Colonic mucosa (tissue), 4 donors: Measurements from ENCODE around the gene DHRS7C. TPM values are rescaled to one million over a fixed set of nuclear protein-coding genes. Genes with fewer than 3 reads are reported as not detected.
A peak's percentile ranks its signal among the peaks of the same experiment; 100 is the strongest.

ENCODE experiments used
- DNase-seq: peaks from one replicate; pipeline ENCODE4 v3.0.0-alpha.2; 2020
- H3K27ac ChIP-seq: fragments of 200-600 bp; one replicate; pipeline ENCODE4 v1.8.0; 2021
- H3K27me3 ChIP-seq: fragments of 200-600 bp; one replicate; pipeline ENCODE4 v1.8.0; 2021
- H3K36me3 ChIP-seq: fragments of 200-600 bp; one replicate; pipeline ENCODE4 v1.8.0; 2021
- H3K4me1 ChIP-seq: fragments of 200-600 bp; one replicate; pipeline ENCODE4 v1.8.0; 2021; ENCODE audit warnings: mild to moderate bottlenecking
- H3K4me3 ChIP-seq: fragments of 200-600 bp; one replicate; pipeline ENCODE4 v1.8.0; 2021
- H3K9ac ChIP-seq, 2 donors: one replicate each; pipeline ENCODE4 v1.7.0; 2013; ENCODE audit warnings: control low read depth in 2 of 2, low read depth in 2 of 2, low read length in 2 of 2
- H3K9me3 ChIP-seq: fragments of 200-600 bp; one replicate; pipeline ENCODE4 v1.8.0; 2021
- intact Hi-C: fragments of 100-400 bp; cut with DNase I; formaldehyde crosslinking; loops from one replicate; pipeline ENCODE4 v1.14.1; 2022
- total RNA-seq, 2 donors: library from RNA; stranded (reverse); fragmentation: NEBNext Ultra II Directional in 1 of 2; extraction: Animal tissue kit (Norgen Biotek cat#: 25700) in 1 of 2; gene quantifications; one replicate each; pipeline ENCODE4 v1.2.1, GENCODE V29; 2021
- TF ChIP-seq, protein P1 (sequence below): fragments of 200-600 bp; IDR thresholded peaks from one replicate; pipeline ENCODE4 v1.8.0; 2022; ENCODE audit warnings: antibody characterized with exemption, mild to moderate bottlenecking
- donor health status: healthy.
- donor health status: DM: no; HTN: no; CAD: no.
- donor health status: DM: no; HTN: no; CAD: no.

The DHRS7C gene
- total RNA-seq, 2 donors from 2014 or later: 0.40 TPM; not detected in 1

DNA sequence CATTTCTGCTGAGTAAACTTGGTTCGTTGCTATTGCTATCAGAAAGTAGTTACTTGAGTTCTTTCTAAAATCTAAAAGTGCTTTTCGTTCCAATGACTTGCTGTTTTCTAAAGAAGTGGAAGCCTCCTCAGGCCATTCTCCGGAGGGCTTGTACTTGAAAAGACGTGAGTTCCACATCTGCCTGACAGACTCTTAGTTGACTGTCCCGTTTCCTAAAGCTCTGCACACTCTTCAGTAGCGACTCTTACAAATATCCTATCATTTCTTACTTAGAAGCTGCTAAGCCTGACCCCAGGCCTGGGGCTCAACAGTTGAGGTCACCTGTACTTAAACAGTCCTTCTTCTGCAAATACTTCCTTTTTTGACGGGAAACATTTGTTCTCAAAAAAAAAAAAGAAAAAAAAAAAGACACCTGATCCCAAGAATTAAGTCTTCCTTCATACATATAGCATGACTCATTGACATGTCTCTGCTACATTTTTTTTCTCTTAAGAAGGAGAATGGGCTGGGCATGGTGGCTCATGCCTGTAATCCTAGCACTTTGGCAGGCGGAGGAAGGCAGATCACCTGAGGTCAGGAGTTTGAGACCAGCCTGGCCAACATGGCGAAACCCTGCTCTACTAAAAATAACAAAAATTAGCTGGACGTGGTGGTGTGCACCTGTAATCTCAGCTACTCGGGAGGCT, 61.5 kb downstream of the DHRS7C start:
- no peaks in the 10 kb centered on the region for H3K27me3 ChIP-seq
- H3K4me1 ChIP-seq: no peaks in the 10 kb centered on the region
- no peak overlapping the region for H3K27ac ChIP-seq
- H3K9me3 ChIP-seq: no peaks in the 10 kb centered on the region
- H3K4me3 ChIP-seq: no peak overlapping the region
- no peak overlapping the region for H3K9ac ChIP-seq
- TF ChIP-seq, protein P1, sequence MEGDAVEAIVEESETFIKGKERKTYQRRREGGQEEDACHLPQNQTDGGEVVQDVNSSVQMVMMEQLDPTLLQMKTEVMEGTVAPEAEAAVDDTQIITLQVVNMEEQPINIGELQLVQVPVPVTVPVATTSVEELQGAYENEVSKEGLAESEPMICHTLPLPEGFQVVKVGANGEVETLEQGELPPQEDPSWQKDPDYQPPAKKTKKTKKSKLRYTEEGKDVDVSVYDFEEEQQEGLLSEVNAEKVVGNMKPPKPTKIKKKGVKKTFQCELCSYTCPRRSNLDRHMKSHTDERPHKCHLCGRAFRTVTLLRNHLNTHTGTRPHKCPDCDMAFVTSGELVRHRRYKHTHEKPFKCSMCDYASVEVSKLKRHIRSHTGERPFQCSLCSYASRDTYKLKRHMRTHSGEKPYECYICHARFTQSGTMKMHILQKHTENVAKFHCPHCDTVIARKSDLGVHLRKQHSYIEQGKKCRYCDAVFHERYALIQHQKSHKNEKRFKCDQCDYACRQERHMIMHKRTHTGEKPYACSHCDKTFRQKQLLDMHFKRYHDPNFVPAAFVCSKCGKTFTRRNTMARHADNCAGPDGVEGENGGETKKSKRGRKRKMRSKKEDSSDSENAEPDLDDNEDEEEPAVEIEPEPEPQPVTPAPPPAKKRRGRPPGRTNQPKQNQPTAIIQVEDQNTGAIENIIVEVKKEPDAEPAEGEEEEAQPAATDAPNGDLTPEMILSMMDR: no peak
- H3K36me3 ChIP-seq: no peaks in the 10 kb centered on the region
- intact Hi-C loops: no loop called here
- DNase-seq: no peak

DNA sequence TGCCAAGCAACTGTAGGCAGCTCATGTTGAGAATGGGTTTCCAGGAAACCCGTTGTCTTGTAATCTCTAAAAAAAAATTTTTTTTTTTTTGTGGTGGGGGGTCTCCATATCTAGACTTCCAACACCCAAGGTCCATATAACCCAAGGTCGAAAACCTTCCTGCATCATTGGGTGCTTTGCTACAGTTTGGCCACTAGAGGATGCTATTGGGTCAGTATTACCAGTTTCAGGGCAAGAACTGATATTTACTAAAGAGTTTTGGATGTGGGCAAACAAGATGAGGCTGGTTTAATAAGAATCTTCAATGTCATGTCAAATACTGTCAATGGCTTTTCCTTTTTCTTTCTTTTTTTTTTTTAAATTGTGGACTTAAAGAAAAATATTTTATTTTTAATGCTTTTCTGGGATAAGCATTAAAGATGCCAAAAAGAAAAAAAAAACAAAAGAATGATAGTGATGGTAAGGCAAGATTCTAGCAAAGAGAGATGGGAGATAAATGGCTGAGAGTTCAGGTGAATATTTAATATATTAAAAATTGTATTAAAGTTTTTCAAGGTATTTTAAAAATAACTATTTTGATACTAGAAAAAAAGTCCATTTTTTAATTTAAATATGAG, 62.2 kb downstream of the DHRS7C start:
- TF ChIP-seq, protein P1: peak; percentile 93
- no peaks in the 10 kb centered on the region for H3K9me3 ChIP-seq
- no peaks in the 10 kb centered on the region for H3K27me3 ChIP-seq
- H3K4me3 ChIP-seq: no peak overlapping the region
- no peaks in the 10 kb centered on the region for H3K4me1 ChIP-seq
- no peak for DNase-seq
- H3K27ac ChIP-seq: no peak overlapping the region
- H3K36me3 ChIP-seq: no peaks in the 10 kb centered on the region
- intact Hi-C loops: no loop called here
- H3K9ac ChIP-seq: no peak overlapping the region

DNA sequence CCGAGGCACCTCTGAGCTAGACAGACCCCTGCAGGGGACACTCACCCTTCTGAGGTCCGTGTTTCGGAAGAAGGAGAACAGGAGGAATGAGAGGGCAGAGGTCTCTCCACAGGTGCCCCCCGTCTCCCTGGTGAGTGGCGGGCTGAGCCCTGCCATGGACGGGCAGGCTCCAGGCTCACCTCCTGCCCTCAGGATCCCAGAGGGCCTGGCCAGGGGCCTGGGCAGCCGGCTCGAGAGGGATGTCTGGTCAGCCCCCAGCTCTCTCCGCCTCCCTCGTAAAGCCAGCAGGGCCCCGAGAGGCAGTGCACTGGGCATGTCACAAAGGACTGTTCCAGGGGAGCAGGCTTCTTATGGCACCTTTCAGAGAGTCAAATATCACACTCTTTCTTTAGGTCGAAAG, 62.8 kb downstream of the DHRS7C start:
- TF ChIP-seq, protein P1: no peak
- Histone ChIP-seq H3K9me3 (no peaks in the 10 kb centered on the region), H3K36me3 (no peaks in the 10 kb centered on the region), H3K27me3 (no peaks in the 10 kb centered on the region), H3K4me3 (no peak overlapping the region), H3K9ac (no peak overlapping the region), H3K4me1 (no peaks in the 10 kb centered on the region), H3K27ac (no peak overlapping the region)
- DNase-seq: no peak
- intact Hi-C loops: no loop called here

DNA sequence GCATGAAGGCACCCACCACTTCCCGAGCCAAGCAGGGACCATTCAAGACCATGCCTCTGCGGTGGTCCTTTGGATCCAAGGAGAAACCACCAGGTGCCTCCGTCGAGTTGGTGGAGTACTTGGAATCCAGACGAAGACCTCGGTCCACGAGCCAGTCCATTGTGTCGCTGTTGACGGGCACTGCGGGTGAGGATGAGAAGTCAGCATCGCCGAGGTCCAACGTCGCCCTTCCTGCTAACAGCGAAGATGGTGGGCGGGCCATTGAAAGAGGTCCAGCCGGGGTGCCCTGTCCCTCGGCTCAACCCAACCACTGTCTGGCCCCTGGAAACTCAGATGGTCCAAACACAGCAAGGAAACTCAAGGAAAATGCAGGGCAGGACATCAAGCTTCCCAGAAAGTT, 63.4 kb downstream of the DHRS7C start:
- DNase-seq: no peak
- Histone ChIP-seq H3K27ac (no peak overlapping the region), H3K36me3 (no peaks in the 10 kb centered on the region), H3K27me3 (no peaks in the 10 kb centered on the region), H3K9me3 (no peaks in the 10 kb centered on the region), H3K4me3 (no peak overlapping the region), H3K4me1 (no peaks in the 10 kb centered on the region), H3K9ac (no peak overlapping the region)
- intact Hi-C loops: no loop called here
- TF ChIP-seq, protein P1: no peak

DNA sequence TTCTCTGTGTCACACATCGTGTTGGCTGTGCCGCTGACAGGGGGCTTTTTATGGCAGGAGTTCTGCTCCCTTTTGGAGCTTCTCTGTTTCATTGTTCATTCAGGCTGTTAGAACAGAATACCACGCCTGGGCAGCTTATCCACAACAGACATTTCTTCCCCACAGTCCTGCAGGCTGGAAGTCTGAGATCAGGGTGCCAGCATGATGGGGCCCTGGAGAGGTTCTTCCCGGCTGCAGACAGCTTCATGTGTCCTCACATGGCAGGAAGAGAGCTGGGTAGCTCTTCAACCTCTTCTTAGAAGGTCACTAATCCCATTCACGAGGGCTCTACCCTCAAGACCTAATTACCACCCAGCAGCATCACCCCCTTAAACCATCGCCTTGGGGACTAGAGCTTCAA, 65.1 kb downstream of the DHRS7C start:
- Histone ChIP-seq H3K36me3 (no peaks in the 10 kb centered on the region), H3K27me3 (no peaks in the 10 kb centered on the region), H3K9me3 (no peaks in the 10 kb centered on the region), H3K27ac (no peak overlapping the region), H3K4me1 (no peaks in the 10 kb centered on the region), H3K4me3 (no peak overlapping the region), H3K9ac (no peak overlapping the region)
- TF ChIP-seq, protein P1: no peak
- intact Hi-C loops: no loop called here
- no peak for DNase-seq
